Measurements from ENCODE around the gene LPAR3. TPM values are rescaled to one million over a fixed set of nuclear protein-coding genes. Genes with fewer than 3 reads are reported as not detected.
"Not testable (repeated sequence)": the region's sequence is repeated elsewhere in the genome, so short reads cannot be mapped to it uniquely, and the experiment has no call there.

Gene LPAR3
- total RNA-seq, 1 experiment from 2014 or later = 4.6 TPM

- Histone ChIP-seq H3K27ac (no peak overlapping the region), H3K36me3 (no peaks in the 10 kb centered on the region), H3K4me3 (no peak overlapping the region), H3K4me1 (no peaks in the 10 kb centered on the region), H3K9me3 (replicated peaks) (no peaks in the 10 kb centered on the region), H3K27me3 (no peaks in the 10 kb centered on the region)
- no peak for DNase-seq
These were observed 25.8 kb upstream of the LPAR3 start for GRCh38 chr1:84918726-84919336.

- Histone ChIP-seq H3K27ac (no peak overlapping the region), H3K4me1 (no peaks in the 10 kb centered on the region), H3K4me3 (no peak overlapping the region), H3K9me3 (replicated peaks) (no peaks in the 10 kb centered on the region), H3K36me3 (no peaks in the 10 kb centered on the region), H3K27me3 (no peaks in the 10 kb centered on the region)
- DNase-seq = no peak
These were observed 23.9 kb upstream of the LPAR3 start for GRCh38 chr1:84916897-84917296.

DNA sequence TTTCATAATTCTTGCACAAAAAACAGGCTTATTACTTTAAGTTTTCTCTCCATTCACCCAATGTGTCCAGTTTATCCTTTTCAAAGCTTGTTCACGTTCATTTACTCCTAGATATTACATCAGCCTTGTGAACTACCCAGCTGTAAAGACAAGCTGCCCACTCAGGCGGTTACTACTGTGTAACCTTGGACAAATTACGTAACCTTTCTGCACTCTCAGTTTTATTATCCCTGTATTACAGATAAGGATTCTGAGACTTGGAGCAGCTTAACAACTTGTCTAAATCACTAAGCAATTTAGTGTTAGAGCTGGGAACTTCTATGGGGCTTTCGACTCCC lies 20.5 kb upstream of the LPAR3 start:
- Histone ChIP-seq H3K4me3 (no peak overlapping the region), H3K4me1 (no peaks in the 10 kb centered on the region), H3K27me3 (no peaks in the 10 kb centered on the region), H3K9me3 (replicated peaks) (no peaks in the 10 kb centered on the region), H3K27ac (no peak overlapping the region), H3K36me3 (no peaks in the 10 kb centered on the region)
- DNase-seq = no peak

- no peaks in the 10 kb centered on the region for H3K27me3 ChIP-seq
- DNase-seq = no peak
- H3K36me3 ChIP-seq = no peaks in the 10 kb centered on the region
- H3K4me1 ChIP-seq = no peaks in the 10 kb centered on the region
- H3K9me3 ChIP-seq (replicated peaks) = no peaks in the 10 kb centered on the region
- H3K27ac ChIP-seq = no peak overlapping the region
- no peak overlapping the region for H3K4me3 ChIP-seq
These were observed 19.9 kb upstream of the LPAR3 start for GRCh38 chr1:84912726-84913554.

- H3K4me1 ChIP-seq; H3K36me3 ChIP-seq; DNase-seq; H3K9me3 ChIP-seq (replicated peaks); H3K27ac ChIP-seq; H3K4me3 ChIP-seq; H3K27me3 ChIP-seq: not testable (repeated sequence)
These were observed 15.9 kb upstream of the LPAR3 start for GRCh38 chr1:84908746-84909464.

GRCh38 chr1:84907095-84907827 lies 14.3 kb upstream of the LPAR3 start:
- Histone ChIP-seq H3K4me1 (no peaks in the 10 kb centered on the region), H3K4me3 (no peak overlapping the region), H3K27ac (no peak overlapping the region), H3K9me3 (replicated peaks) (no peaks in the 10 kb centered on the region), H3K36me3 (no peaks in the 10 kb centered on the region), H3K27me3 (no peaks in the 10 kb centered on the region)
- DNase-seq = no peak

DNA sequence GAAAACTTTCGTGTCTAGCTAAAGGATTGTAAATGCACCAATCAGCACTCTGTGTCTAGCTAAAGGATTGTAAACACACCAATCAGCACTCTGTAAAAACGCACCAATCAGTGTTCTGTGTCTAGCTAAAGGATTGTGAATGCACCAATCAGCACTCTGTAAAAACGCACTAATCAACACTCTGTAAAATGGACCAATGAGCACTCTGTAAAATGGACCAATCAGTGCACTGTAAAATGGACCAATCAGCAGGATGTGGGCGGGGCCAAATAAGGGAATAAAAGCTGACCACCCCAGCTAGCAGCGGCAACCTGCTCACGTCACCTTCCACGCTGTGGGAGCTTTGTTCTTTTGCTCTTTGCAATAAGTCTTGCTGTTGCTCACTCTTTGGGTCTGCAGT lies 9.7 kb upstream of the LPAR3 start:
- H3K4me3 ChIP-seq; H3K9me3 ChIP-seq (replicated peaks); DNase-seq; H3K36me3 ChIP-seq; H3K27me3 ChIP-seq; H3K4me1 ChIP-seq; H3K27ac ChIP-seq: not testable (repeated sequence)

DNA sequence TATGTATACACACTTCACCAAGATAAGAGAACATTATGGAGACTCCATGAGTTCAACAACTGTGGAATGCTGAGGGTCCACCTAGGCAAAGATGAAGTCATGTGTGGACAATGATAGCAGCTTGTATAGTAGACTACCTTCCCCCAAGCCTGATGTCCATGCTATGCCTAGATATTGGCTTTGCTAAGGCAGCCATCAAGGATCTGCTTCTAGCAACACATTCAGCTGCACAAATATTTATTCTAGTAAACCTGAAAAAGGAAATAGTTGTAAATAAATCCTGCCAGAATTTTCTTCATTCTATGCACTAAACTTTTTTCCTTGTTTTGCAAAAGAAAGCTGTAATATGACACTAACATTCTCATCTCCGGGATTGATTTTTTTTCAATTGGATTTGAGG lies 7.0 kb upstream of the LPAR3 start:
- DNase-seq = no peak
- Histone ChIP-seq H3K4me1 (no peaks in the 10 kb centered on the region), H3K27ac (no peak overlapping the region), H3K36me3 (no peaks in the 10 kb centered on the region), H3K4me3 (no peak overlapping the region), H3K9me3 (replicated peaks) (no peaks in the 10 kb centered on the region), H3K27me3 (no peaks in the 10 kb centered on the region)

DNA sequence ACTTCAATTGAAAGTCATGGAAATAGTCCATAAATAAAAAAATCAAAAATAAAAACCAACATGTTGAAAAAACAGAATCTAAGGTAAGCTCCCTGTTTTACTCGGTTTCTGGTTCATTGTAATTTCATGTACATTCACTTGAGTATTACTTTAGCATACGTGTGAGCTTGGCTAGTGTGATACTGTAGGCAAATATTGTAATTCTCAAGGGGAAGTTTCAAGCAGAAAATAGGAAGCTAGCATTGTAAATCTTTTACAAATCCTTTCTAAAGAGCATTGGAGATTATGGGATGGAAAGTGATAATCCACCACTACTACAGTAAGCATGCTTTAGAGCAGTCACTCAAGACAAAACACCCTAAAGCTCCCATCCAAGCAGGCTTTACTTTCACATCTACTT lies 3.3 kb upstream of the LPAR3 start:
- H3K27me3 ChIP-seq = 0 out of 2 replicates have a peak, but pooled peaks cover 4% of the 10 kb centered on the region
- H3K36me3 ChIP-seq = no peaks in the 10 kb centered on the region
- no peak for DNase-seq
- no peak overlapping the region for H3K4me3 ChIP-seq
- no peaks in the 10 kb centered on the region for H3K4me1 ChIP-seq
- H3K9me3 ChIP-seq (replicated peaks) = no peaks in the 10 kb centered on the region
- no peak overlapping the region for H3K27ac ChIP-seq

GRCh38 chr1:84890566-84890965 lies 2.4 kb downstream of the LPAR3 start:
- Histone ChIP-seq H3K27ac (no peak overlapping the region), H3K27me3 (0 out of 2 replicates have a peak, but pooled peaks cover 4% of the 10 kb centered on the region), H3K4me1 (no peaks in the 10 kb centered on the region), H3K36me3 (no peaks in the 10 kb centered on the region), H3K4me3 (no peak overlapping the region), H3K9me3 (replicated peaks) (no peaks in the 10 kb centered on the region)
- DNase-seq = no peak

DNA sequence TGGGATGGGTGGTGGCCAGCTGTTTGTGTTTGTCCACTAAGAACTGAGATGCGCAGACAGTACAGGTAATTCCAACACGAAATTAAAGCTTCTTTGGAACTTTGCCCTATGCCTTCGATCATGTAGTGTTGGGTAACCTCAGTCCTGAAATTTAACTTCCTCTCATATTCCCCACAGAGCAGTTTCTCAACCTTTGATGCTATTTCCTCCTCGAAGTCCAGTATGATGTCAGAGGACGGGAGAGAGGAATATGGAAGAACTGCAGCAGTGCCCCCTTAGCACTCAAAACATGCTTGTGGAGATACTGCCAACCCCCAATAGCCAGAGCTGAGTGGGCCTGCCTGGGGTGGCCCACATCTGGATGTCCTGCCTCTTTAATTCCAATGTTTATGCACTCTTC lies 3.6 kb downstream of the LPAR3 start:
- no peaks in the 10 kb centered on the region for H3K36me3 ChIP-seq
- no peak overlapping the region for H3K4me3 ChIP-seq
- no peak overlapping the region for H3K27ac ChIP-seq
- H3K27me3 ChIP-seq = 0 out of 2 replicates have a peak, but pooled peaks cover 4% of the 10 kb centered on the region
- no peaks in the 10 kb centered on the region for H3K4me1 ChIP-seq
- no peaks in the 10 kb centered on the region for H3K9me3 ChIP-seq (replicated peaks)
- no peak for DNase-seq

- DNase-seq = no peak
- Histone ChIP-seq H3K27ac (no peak overlapping the region), H3K4me1 (no peaks in the 10 kb centered on the region), H3K9me3 (replicated peaks) (no peaks in the 10 kb centered on the region), H3K36me3 (no peaks in the 10 kb centered on the region), H3K27me3 (0 out of 2 replicates have a peak, but pooled peaks cover 4% of the 10 kb centered on the region), H3K4me3 (no peak overlapping the region)
These were observed 4.3 kb downstream of the LPAR3 start for GRCh38 chr1:84888753-84889152.

- Histone ChIP-seq H3K27me3 (0 out of 2 replicates have a peak, but pooled peaks cover 4% of the 10 kb centered on the region), H3K36me3 (no peaks in the 10 kb centered on the region), H3K9me3 (replicated peaks) (no peaks in the 10 kb centered on the region), H3K4me3 (no peak overlapping the region), H3K27ac (no peak overlapping the region), H3K4me1 (no peaks in the 10 kb centered on the region)
- DNase-seq = no peak
These were observed 5.6 kb downstream of the LPAR3 start for GRCh38 chr1:84887261-84887934.

- no peaks in the 10 kb centered on the region for H3K36me3 ChIP-seq
- no peak for DNase-seq
- no peak overlapping the region for H3K4me3 ChIP-seq
- H3K4me1 ChIP-seq = no peaks in the 10 kb centered on the region
- H3K27ac ChIP-seq = no peak overlapping the region
- H3K9me3 ChIP-seq (replicated peaks) = no peaks in the 10 kb centered on the region; the same call in 1 of the 2 replicates
- H3K27me3 ChIP-seq = no peaks in the 10 kb centered on the region
These were observed 7.5 kb downstream of the LPAR3 start for GRCh38 chr1:84885469-84885868.

Data from SJCRH30 (cell line).